ENCODE measurements around the gene ID4.

ID4 gene

DNA sequence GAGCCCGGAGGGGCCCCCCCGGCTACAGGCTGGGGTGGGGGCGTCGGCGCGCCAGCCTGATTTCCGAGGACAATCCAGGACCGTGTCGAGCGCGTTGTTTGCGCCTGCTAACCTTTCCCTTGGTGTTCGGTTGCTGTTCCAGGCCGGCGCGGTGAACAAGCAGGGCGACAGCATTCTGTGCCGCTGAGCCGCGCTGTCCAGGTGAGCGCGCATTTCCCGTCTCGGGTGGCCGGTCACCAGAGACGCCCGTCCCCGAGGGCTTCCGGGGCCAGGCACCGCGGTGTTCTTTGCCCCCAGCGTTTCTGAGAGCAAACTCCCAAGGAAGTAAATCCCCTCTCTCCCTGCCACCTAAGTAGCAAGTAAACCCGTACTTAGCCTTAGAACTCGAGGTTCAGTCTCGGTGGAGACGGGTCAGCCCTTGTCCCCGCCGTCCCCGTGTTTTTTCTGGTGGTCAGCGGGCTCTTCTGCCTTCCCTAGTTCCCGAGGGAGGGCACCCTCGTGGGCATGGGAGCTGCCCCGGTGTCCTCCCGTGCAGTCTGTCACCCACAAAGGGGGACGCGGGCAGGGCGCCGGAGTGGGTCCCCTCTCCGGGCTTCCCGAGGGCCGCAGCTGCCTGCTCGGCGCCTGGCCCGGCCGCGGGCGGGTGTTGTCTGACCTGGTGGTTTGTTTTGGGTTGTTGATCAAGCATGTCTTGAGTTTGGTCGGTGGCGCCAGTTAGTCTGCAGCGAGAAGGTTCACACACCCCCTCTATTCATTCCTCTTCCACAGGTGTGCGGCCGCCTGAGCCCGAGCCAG is 1.5 kb downstream of the ID4 start (continued):
- TF ChIP-seq, protein P1, sequence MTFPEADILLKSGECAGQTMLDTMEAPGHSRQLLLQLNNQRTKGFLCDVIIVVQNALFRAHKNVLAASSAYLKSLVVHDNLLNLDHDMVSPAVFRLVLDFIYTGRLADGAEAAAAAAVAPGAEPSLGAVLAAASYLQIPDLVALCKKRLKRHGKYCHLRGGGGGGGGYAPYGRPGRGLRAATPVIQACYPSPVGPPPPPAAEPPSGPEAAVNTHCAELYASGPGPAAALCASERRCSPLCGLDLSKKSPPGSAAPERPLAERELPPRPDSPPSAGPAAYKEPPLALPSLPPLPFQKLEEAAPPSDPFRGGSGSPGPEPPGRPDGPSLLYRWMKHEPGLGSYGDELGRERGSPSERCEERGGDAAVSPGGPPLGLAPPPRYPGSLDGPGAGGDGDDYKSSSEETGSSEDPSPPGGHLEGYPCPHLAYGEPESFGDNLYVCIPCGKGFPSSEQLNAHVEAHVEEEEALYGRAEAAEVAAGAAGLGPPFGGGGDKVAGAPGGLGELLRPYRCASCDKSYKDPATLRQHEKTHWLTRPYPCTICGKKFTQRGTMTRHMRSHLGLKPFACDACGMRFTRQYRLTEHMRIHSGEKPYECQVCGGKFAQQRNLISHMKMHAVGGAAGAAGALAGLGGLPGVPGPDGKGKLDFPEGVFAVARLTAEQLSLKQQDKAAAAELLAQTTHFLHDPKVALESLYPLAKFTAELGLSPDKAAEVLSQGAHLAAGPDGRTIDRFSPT (tag by site-specific recombination; IDR thresholded peaks at IDR 0.05), result 0 out of 2 replicates have a peak, but pooled peaks have one; percentile 28
- no peak for TF ChIP-seq ZNF133 (tag by site-specific recombination; IDR thresholded peaks at IDR 0.05)
- TF ChIP-seq, protein P2, sequence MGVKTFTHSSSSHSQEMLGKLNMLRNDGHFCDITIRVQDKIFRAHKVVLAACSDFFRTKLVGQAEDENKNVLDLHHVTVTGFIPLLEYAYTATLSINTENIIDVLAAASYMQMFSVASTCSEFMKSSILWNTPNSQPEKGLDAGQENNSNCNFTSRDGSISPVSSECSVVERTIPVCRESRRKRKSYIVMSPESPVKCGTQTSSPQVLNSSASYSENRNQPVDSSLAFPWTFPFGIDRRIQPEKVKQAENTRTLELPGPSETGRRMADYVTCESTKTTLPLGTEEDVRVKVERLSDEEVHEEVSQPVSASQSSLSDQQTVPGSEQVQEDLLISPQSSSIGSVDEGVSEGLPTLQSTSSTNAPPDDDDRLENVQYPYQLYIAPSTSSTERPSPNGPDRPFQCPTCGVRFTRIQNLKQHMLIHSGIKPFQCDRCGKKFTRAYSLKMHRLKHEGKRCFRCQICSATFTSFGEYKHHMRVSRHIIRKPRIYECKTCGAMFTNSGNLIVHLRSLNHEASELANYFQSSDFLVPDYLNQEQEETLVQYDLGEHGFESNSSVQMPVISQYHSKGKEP (tag by site-specific recombination; IDR thresholded peaks at IDR 0.05), result no peak

DNA sequence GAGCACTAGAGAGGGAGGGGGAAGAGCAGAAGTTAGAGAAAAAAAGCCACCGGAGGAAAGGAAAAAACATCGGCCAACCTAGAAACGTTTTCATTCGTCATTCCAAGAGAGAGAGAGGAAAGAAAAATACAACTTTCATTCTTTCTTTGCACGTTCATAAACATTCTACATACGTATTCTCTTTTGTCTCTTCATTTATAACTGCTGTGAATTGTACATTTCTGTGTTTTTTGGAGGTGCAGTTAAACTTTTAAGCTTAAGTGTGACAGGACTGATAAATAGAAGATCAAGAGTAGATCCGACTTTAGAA is 2.0 kb downstream of the ID4 start:
- POLR2A ChIA-PET, result interaction anchor here (3.9 to 5.3 kb wide), 2 partner anchors 10 to 35 kb away, joined by 73 to 148 read pairs; no protein-coding TSS in a partner anchor
- H3K9me3 ChIP-seq (ENCODE audit: control insufficient read depth, insufficient read depth, low read depth, low read length), result no peaks in the 10 kb centered on the region
- no peak for TF ChIP-seq ZNF335 (tag by site-specific recombination; conservative IDR thresholded peaks at IDR 0.05)
- TF ChIP-seq PRDM1 (tag by site-specific recombination; IDR thresholded peaks at IDR 0.05), result peak; percentile 92
- TF ChIP-seq ZNF366 (tag by site-specific recombination; conservative IDR thresholded peaks at IDR 0.05), result peak; percentile 66
- TF ChIP-seq, protein P3, sequence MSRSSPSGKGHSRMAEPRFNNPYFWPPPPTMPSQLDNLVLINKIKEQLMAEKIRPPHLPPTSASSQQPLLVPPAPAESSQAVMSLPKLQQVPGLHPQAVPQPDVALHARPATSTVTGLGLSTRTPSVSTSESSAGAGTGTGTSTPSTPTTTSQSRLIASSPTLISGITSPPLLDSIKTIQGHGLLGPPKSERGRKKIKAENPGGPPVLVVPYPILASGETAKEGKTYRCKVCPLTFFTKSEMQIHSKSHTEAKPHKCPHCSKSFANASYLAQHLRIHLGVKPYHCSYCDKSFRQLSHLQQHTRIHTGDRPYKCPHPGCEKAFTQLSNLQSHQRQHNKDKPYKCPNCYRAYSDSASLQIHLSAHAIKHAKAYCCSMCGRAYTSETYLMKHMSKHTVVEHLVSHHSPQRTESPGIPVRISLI (tag by site-specific recombination; IDR thresholded peaks at IDR 0.05), result peak; percentile 97
- TF ChIP-seq, protein P4, sequence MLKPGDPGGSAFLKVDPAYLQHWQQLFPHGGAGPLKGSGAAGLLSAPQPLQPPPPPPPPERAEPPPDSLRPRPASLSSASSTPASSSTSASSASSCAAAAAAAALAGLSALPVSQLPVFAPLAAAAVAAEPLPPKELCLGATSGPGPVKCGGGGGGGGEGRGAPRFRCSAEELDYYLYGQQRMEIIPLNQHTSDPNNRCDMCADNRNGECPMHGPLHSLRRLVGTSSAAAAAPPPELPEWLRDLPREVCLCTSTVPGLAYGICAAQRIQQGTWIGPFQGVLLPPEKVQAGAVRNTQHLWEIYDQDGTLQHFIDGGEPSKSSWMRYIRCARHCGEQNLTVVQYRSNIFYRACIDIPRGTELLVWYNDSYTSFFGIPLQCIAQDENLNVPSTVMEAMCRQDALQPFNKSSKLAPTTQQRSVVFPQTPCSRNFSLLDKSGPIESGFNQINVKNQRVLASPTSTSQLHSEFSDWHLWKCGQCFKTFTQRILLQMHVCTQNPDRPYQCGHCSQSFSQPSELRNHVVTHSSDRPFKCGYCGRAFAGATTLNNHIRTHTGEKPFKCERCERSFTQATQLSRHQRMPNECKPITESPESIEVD (tag by site-specific recombination; IDR thresholded peaks at IDR 0.05), result peak; percentile 82
- TF ChIP-seq, protein P5, sequence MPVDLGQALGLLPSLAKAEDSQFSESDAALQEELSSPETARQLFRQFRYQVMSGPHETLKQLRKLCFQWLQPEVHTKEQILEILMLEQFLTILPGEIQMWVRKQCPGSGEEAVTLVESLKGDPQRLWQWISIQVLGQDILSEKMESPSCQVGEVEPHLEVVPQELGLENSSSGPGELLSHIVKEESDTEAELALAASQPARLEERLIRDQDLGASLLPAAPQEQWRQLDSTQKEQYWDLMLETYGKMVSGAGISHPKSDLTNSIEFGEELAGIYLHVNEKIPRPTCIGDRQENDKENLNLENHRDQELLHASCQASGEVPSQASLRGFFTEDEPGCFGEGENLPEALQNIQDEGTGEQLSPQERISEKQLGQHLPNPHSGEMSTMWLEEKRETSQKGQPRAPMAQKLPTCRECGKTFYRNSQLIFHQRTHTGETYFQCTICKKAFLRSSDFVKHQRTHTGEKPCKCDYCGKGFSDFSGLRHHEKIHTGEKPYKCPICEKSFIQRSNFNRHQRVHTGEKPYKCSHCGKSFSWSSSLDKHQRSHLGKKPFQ (tag by site-specific recombination; IDR thresholded peaks at IDR 0.05), result 0 out of 2 replicates have a peak, but pooled peaks have one; percentile 6
- CTCF ChIA-PET, result interaction anchor here (0.6 to 1.6 kb wide), 6 partner anchors 12 to 849 kb away, joined by 3 to 8 read pairs (median 3); no protein-coding TSS in a partner anchor
- H3K27ac ChIP-seq (ENCODE audit: extremely low read depth, low read depth, low read length), result peak overlapping the region; percentile 99
- peak overlapping the region; percentile 94 for H3K4me3 ChIP-seq (ENCODE audit: low read depth, low read length)
- H3K36me3 ChIP-seq (ENCODE audit: control insufficient read depth in 2 of 2, insufficient read depth in 1 of 2, low read length in 2 of 2), result peaks cover 10 to 16% of the 10 kb centered on the region in 2 experiments; a peak in 2 of 3 replicates
- peaks cover 26% of the 10 kb centered on the region for H3K4me1 ChIP-seq (ENCODE audit: control insufficient read depth, insufficient read depth, low read length)

DNA sequence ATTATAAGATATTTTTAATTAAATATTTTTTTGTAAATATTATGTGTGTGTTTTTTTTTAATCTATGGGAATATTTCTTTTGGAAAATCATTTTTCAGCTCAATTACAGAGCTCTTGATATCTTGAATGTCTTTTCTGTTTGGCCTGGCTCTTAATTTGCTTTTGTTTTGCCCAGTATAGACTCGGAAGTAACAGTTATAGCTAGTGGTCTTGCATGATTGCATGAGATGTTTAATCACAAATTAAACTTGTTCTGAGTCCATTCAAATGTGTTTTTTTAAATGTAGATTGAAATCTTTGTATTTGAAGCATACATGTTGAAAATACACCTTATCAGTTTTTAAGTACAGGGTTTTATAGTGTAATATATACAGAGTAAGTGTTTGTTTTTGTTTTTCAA is 2.6 kb downstream of the ID4 start:
- H3K9me3 ChIP-seq (ENCODE audit: control insufficient read depth, insufficient read depth, low read depth, low read length), result no peaks in the 10 kb centered on the region
- peaks cover 10 to 16% of the 10 kb centered on the region in 2 experiments; a peak in 2 of 3 replicates for H3K36me3 ChIP-seq (ENCODE audit: control insufficient read depth in 2 of 2, insufficient read depth in 1 of 2, low read length in 2 of 2)
- ChIA-PET POLR2A (interaction anchor here (3.9 to 5.3 kb wide), 2 partner anchors 9 to 36 kb away, joined by 73 to 148 read pairs; no protein-coding TSS in a partner anchor), CTCF (interaction anchor here (0.6 to 1.6 kb wide), 6 partner anchors 12 to 850 kb away, joined by 3 to 8 read pairs (median 3); no protein-coding TSS in a partner anchor)
- TF ChIP-seq MYNN (tag by site-specific recombination; IDR thresholded peaks at IDR 0.05; ENCODE audit: borderline replicate concordance) (peak; percentile 58; the same call in 1 of the 2 replicates), ZNF248 (tag by site-specific recombination; IDR thresholded peaks at IDR 0.05) (no peak), TCF7L2 (IDR thresholded peaks at IDR 0.05; ENCODE audit: borderline replicate concordance, low read depth, low read length) (peak; percentile 33; the same call in 1 of the 2 replicates)
- peak overlapping the region; percentile 94 for H3K4me3 ChIP-seq (ENCODE audit: low read depth, low read length)
- H3K27ac ChIP-seq (ENCODE audit: extremely low read depth, low read depth, low read length), result no peak overlapping the region
- H3K4me1 ChIP-seq (ENCODE audit: control insufficient read depth, insufficient read depth, low read length), result peaks cover 26% of the 10 kb centered on the region
